Heart left ventricle (tissue), 16 donors: ENCODE data around the gene DIAPH3. TPM values are rescaled to one million over a fixed set of nuclear protein-coding genes. Genes with fewer than 3 reads are reported as not detected.

Experiments used
- ATAC-seq, 4 donors: fragments of 200-7000 bp; cut with Tn5 transposase; one replicate each; pipeline ENCODE4 v1.9.1; 2020 to 2022; ENCODE audit warnings: moderate library complexity in 4 of 4, mild to moderate bottlenecking in 3 of 4, moderate number of reproducible peaks in 1 of 4
- DNase-seq, 5 donors: peaks; one replicate each; pipeline ENCODE4 v3.0.0-alpha.2; 2020
- H3K27ac ChIP-seq, 12 donors: fragments of 200-600 bp; sonication (generic) in 4 of 12; one replicate each; pipeline versions ENCODE4 v1.5.0 to v1.8.0; 2016 to 2022; ENCODE audit warnings: mild to moderate bottlenecking in 2 of 12
- H3K27me3 ChIP-seq, 9 donors: fragments of 200-600 bp; sonication (generic) in 2 of 9; one replicate each; pipeline versions ENCODE4 v1.5.1 to v1.8.0; 2016 to 2022; ENCODE audit warnings: mild to moderate bottlenecking in 3 of 9
- H3K36me3 ChIP-seq, 9 donors: fragments of 200-600 bp; sonication (generic) in 2 of 9; one replicate each; pipeline versions ENCODE4 v1.5.0 to v1.8.0; 2018 to 2022; ENCODE audit warnings: mild to moderate bottlenecking in 2 of 9
- H3K4me1 ChIP-seq, 12 donors: fragments of 200-600 bp; sonication (generic) in 4 of 12; one replicate each; pipeline versions ENCODE4 v1.5.0 to v1.8.0; 2016 to 2022; ENCODE audit warnings: mild to moderate bottlenecking in 3 of 12
- H3K4me3 ChIP-seq, 12 donors: fragments of 200-600 bp; sonication (generic) in 4 of 12; one replicate each; pipeline versions ENCODE4 v1.5.0 to v1.8.0; 2017 to 2022; ENCODE audit warnings: mild to moderate bottlenecking in 9 of 12, moderate library complexity in 4 of 12
- H3K9me3 ChIP-seq, 12 donors: fragments of 200-600 bp; sonication (generic) in 4 of 12; one replicate each; pipeline versions ENCODE4 v1.5.0 to v1.8.0; 2016 to 2022; ENCODE audit warnings: mild to moderate bottlenecking in 1 of 12
- CTCF ChIP-seq, 12 donors: fragments of 200-600 bp; sonication (generic) in 4 of 12; IDR thresholded peaks; one replicate each; pipeline versions ENCODE4 v1.5.0 to v1.8.0; 2018 to 2022; ENCODE audit warnings: antibody characterized with exemption in 12 of 12, mild to moderate bottlenecking in 5 of 12
- POLR2A ChIP-seq, 2 donors: fragments of 450-650 bp; IDR thresholded peaks; one replicate each; pipeline ENCODE4 v1.6.1; 2017; ENCODE audit warnings: antibody characterized with exemption in 2 of 2, mild to moderate bottlenecking in 2 of 2, moderate library complexity in 2 of 2
- WGBS, 4 donors: extraction: QIAGEN DNeasy Blood & Tissue Kit in 2 of 4; methylation state at CpG; one replicate each; pipeline versions ENCODE4 v1.1.5 to v1.1.7; 2013 to 2018; 5-methylcytosine and 5-hydroxymethylcytosine counted together
- intact Hi-C, 10 donors: fragments of 100-400 bp; cut with DNase I; formaldehyde crosslinking; loops; one replicate each; pipeline versions ENCODE4 v1.11.1 to v1.14.2; 2022
- polyA plus RNA-seq, 2 donors: library from polyadenylated mRNA; stranded (reverse); fragments of 200-250 nt; gene quantifications; one replicate each; pipeline ENCODE4 v1.2.3, GENCODE V29; 2013
- total RNA-seq, 9 donors: library from RNA; depleted of rRNA in 2 of 9; stranded (reverse); fragments of >200 nt in 2 of 9; fragmentation: NEBNext Ultra II Directional in 3 of 9; extraction: Animal tissue kit (Norgen Biotek cat#: 25700) in 3 of 9; gene quantifications; one replicate each; pipeline versions ENCODE4 v1.1.0 to v1.2.4, GENCODE V29; 2016 to 2023
- donor health status: ischemic (EF 13 %, LVEDD 7.1; RV severe dilation, severe dysfunction).
- donor health status: healthy with polysubstance abuse.
- donor health status: DM: no; HTN: yes; CAD: no.
- donor health status: DM: no; HTN: no; CAD: no.
- donor health status: ischemic (EF 25% LVEDD 6.9; RV normal size, moderate dysfunction).
- donor health status: ischemic (EF 25% LVEDD 5.7; RV mildly dilated, moderate dysfunction).
- donor health status: healthy.
- donor health status: DM: yes; HTN: yes; CAD: no.
- donor health status: ischemic (EF 35%, LVEDD 5.7; RV mildly dilated, moderate dysfunction).
- donor health status: nonischemic (EF 11% LVEDD 7.7; RV severe dilation, severe dysfunction).
- donor health status: DM: yes; HTN: yes; CAD: no.
- donor health status: PGD.
- donor health status: ischemic (EF 29% LVEDD 5.4; RV normal size, mild dysfunction).
- donor health status: nonischemic (EF 23%, LVEDD 6.1; RV moderate dilation, normal function).

DIAPH3 gene
- total and polyA plus RNA-seq, 11 donors = 0.03 to 3.2 (median 0.19) TPM

GRCh38 chr13:59901191-59901590 is 262.5 kb downstream of the DIAPH3 start:
- 94 to 96% (median 95%) methylated on average over 3 of the region's 3 CpGs for WGBS, 4 donors
- Histone ChIP-seq H3K27ac (no peak overlapping the region), H3K4me3 (no peak overlapping the region), H3K36me3 (no peaks in the 10 kb centered on the region), H3K4me1 (no peaks in the 10 kb centered on the region), H3K9me3 (no peaks in the 10 kb centered on the region), H3K27me3 (no peaks in the 10 kb centered on the region)
- DNase-seq (no peak), ATAC-seq (no peak)
- intact Hi-C loops = loop anchor here in 2 of 10 donors (10.0 kb wide), 2 partner anchors 206 to 506 kb away; no protein-coding TSS in a partner anchor
- no peak for TF ChIP-seq POLR2A (IDR thresholded peaks at IDR 0.05)
- TF ChIP-seq CTCF (IDR thresholded peaks at IDR 0.05) = no peak

GRCh38 chr13:59898066-59898465 is 265.7 kb downstream of the DIAPH3 start:
- no peaks in the 10 kb centered on the region for H3K27me3 ChIP-seq
- DNase-seq (no peak), ATAC-seq (no peak)
- no peak overlapping the region for H3K27ac ChIP-seq
- no peaks in the 10 kb centered on the region for H3K36me3 ChIP-seq
- no peaks in the 10 kb centered on the region for H3K9me3 ChIP-seq
- no peaks in the 10 kb centered on the region for H3K4me1 ChIP-seq
- TF ChIP-seq CTCF (IDR thresholded peaks at IDR 0.05) (no peak), POLR2A (IDR thresholded peaks at IDR 0.05) (no peak)
- intact Hi-C loops = no loop called here
- WGBS, 4 donors = 79 to 84% (median 84%) methylated on average over 2 of the region's 2 CpGs
- H3K4me3 ChIP-seq = no peak overlapping the region

- Histone ChIP-seq H3K27ac (no peak overlapping the region), H3K36me3 (no peaks in the 10 kb centered on the region), H3K27me3 (no peaks in the 10 kb centered on the region), H3K4me3 (no peak overlapping the region), H3K4me1 (no peaks in the 10 kb centered on the region), H3K9me3 (no peaks in the 10 kb centered on the region)
- ATAC-seq (no peak), DNase-seq (no peak)
- 96 to 99% (median 98%) methylated on average over 1 of the region's 1 CpG for WGBS, 4 donors
- TF ChIP-seq POLR2A (IDR thresholded peaks at IDR 0.05) (no peak), CTCF (IDR thresholded peaks at IDR 0.05) (no peak)
- intact Hi-C loops = no loop called here
These were observed 270.5 kb downstream of the DIAPH3 start for GRCh38 chr13:59893266-59893665.

GRCh38 chr13:59891053-59891452 is 272.7 kb downstream of the DIAPH3 start:
- intact Hi-C loops = no loop called here

More at GRCh38 chr13:59891053-59891452, 272.7 kb downstream of the DIAPH3 start:
- no peaks in the 10 kb centered on the region for H3K27me3 ChIP-seq
- H3K27ac ChIP-seq = no peak overlapping the region
- H3K4me3 ChIP-seq = no peak overlapping the region
- no peaks in the 10 kb centered on the region for H3K4me1 ChIP-seq
- DNase-seq = no peak
- TF ChIP-seq POLR2A (IDR thresholded peaks at IDR 0.05) = no peak
- no peak for TF ChIP-seq CTCF (IDR thresholded peaks at IDR 0.05)
- no peaks in the 10 kb centered on the region for H3K9me3 ChIP-seq
- ATAC-seq = no peak
- no peaks in the 10 kb centered on the region for H3K36me3 ChIP-seq
